Spleen (tissue), 11 donors: ENCODE results near the gene PSME3IP1. TPM values are rescaled to one million over a fixed set of nuclear protein-coding genes. Genes with fewer than 3 reads are reported as not detected.

ENCODE experiments used
- DNase-seq: peaks from one replicate; pipeline ENCODE4 v3.0.0-alpha.2; 2020
- H3K27ac ChIP-seq, 8 donors: fragments of 200-600 bp; sonication (generic) in 7 of 8; 1 replicate in 4 of 8; 2 replicates in 4 of 8; pipeline versions ENCODE4 v1.5.0 to v1.8.0; 2016 to 2021; ENCODE audit warnings: inconsistent platforms in 4 of 8, mild to moderate bottlenecking in 4 of 8, moderate library complexity in 1 of 8
- H3K27me3 ChIP-seq, 7 donors: fragments of 200-600 bp; sonication (generic) in 6 of 7; replicated peaks in 1 of 7; 1 replicate in 4 of 7; 2 replicates in 3 of 7; pipeline versions ENCODE4 v1.5.0 to v1.8.0; 2016 to 2021; ENCODE audit warnings: inconsistent platforms in 3 of 7, mild to moderate bottlenecking in 1 of 7
- H3K36me3 ChIP-seq, 6 donors: fragments of 200-600 bp; sonication (generic) in 5 of 6; 1 replicate in 4 of 6; 2 replicates in 2 of 6; pipeline versions ENCODE4 v1.5.0 to v1.8.0; 2016 to 2021; ENCODE audit warnings: inconsistent platforms in 2 of 6
- H3K4me1 ChIP-seq, 6 donors: fragments of 200-600 bp; sonication (generic) in 5 of 6; 1 replicate in 3 of 6; 2 replicates in 3 of 6; pipeline versions ENCODE4 v1.5.0 to v1.8.0; 2016 to 2021; ENCODE audit warnings: inconsistent platforms in 3 of 6
- H3K4me3 ChIP-seq, 8 donors: fragments of 200-600 bp; sonication (generic) in 7 of 8; 1 replicate in 4 of 8; 2 replicates in 4 of 8; pipeline versions ENCODE4 v1.5.0 to v1.8.0; 2016 to 2021; ENCODE audit warnings: inconsistent platforms in 4 of 8, mild to moderate bottlenecking in 4 of 8, moderate library complexity in 2 of 8
- H3K9me3 ChIP-seq, 8 donors: fragments of 200-600 bp; sonication (generic) in 7 of 8; 1 replicate in 4 of 8; 2 replicates in 4 of 8; pipeline versions ENCODE4 v1.5.0 to v1.8.0; 2016 to 2021; ENCODE audit warnings: inconsistent platforms in 4 of 8
- CTCF ChIP-seq, 11 experiments: fragments of 200-600 bp in 7 of 11; fragments of 450-650 bp in 4 of 11; sonication (generic) in 4 of 11; IDR thresholded peaks in 8 of 11; conservative IDR thresholded peaks in 3 of 11; 1 replicate in 7 of 11; 2 replicates in 4 of 11; pipeline versions ENCODE4 v1.4.0 to v1.8.0; 2016 to 2021; ENCODE audit warnings: antibody characterized with exemption in 11 of 11, inconsistent platforms in 4 of 11, mild to moderate bottlenecking in 1 of 11
- POLR2A ChIP-seq, 3 donors: fragments of 450-650 bp; IDR thresholded peaks; one replicate each; pipeline ENCODE4 v1.5.1; 2017; ENCODE audit warnings: antibody characterized with exemption in 3 of 3, mild to moderate bottlenecking in 1 of 3
- POLR2AphosphoS5 ChIP-seq, 3 donors: sonication (generic); formaldehyde crosslinking; IDR thresholded peaks; one replicate each; pipeline ENCODE4 v1.5.1; 2017; ENCODE audit warnings: antibody characterized with exemption in 3 of 3
- WGBS, 5 donors: extraction: QIAGEN DNeasy Blood & Tissue Kit in 3 of 5; methylation state at CpG; one replicate each; pipeline versions ENCODE4 v1.1.5 to v1.1.7; 2013 to 2018; 5-methylcytosine and 5-hydroxymethylcytosine counted together
- intact Hi-C: fragments of 100-400 bp; cut with DNase I; formaldehyde crosslinking; loops from one replicate; pipeline ENCODE4 v1.15.0; 2023; ENCODE audit warnings: low total_unique reads
- polyA plus RNA-seq, 3 donors: library from polyadenylated mRNA; stranded (reverse); fragments of 200-250 nt; gene quantifications; one replicate each; pipeline ENCODE4 v1.2.1, GENCODE V29; 2013
- total RNA-seq, 7 donors: library from RNA; depleted of rRNA in 3 of 7; stranded (reverse); fragments of >200 nt in 3 of 7; fragmentation: NEBNext Ultra II Directional in 4 of 7; extraction: Animal tissue kit (Norgen Biotek cat#: 25700) in 4 of 7; gene quantifications; one replicate each; pipeline versions ENCODE4 v1.1.0 to v1.2.1, GENCODE V29; 2016 to 2021
- donor health status: healthy with polysubstance abuse.
- donor health status: DM: no; HTN: no; CAD: no; lungs with moderate emphysema.
- donor health status: DM: no; HTN: no; CAD: no.
- donor health status: Bipolar disorder and iron deficiency.
- donor health status: healthy.
- donor health status: DM: no; HTN: no; CAD: no.
- donor health status: DM: yes; HTN: yes; CAD: no.

PSME3IP1 gene
- total and polyA plus RNA-seq, 10 donors: 64.6 to 128 (median 96.0) TPM

- H3K27me3 ChIP-seq: no peaks in the 10 kb centered on the region
- WGBS, 5 donors: 76 to 97% (median 91%) methylated on average over 3 of the region's 3 CpGs
- intact Hi-C loops: no loop called here
- no peak overlapping the region for H3K4me3 ChIP-seq
- H3K36me3 ChIP-seq: peaks cover 0 to 7% (median 0%) of the 10 kb centered on the region in 6 donors
- no peak for TF ChIP-seq POLR2A (IDR thresholded peaks at IDR 0.05)
- TF ChIP-seq POLR2AphosphoS5 (IDR thresholded peaks at IDR 0.05): no peak
- TF ChIP-seq CTCF (IDR thresholded peaks at IDR 0.05 in 8 of 11, conservative IDR thresholded peaks at IDR 0.05 in 3 of 11): no peak
- no peak for DNase-seq
- no peaks in the 10 kb centered on the region for H3K9me3 ChIP-seq
- no peak overlapping the region for H3K27ac ChIP-seq
- peaks cover 0 to 40% (median 10%) of the 10 kb centered on the region in 6 donors for H3K4me1 ChIP-seq
Observed at GRCh38 chr16:57196753-57197152, 10.9 kb upstream of the PSME3IP1 start.

- intact Hi-C loops: no loop called here
- Histone ChIP-seq H3K4me1 (peaks cover 0 to 44% (median 15%) of the 10 kb centered on the region in 6 donors), H3K27ac (no peak overlapping the region), H3K27me3 (no peaks in the 10 kb centered on the region), H3K4me3 (no peak overlapping the region), H3K9me3 (no peaks in the 10 kb centered on the region), H3K36me3 (peaks cover 0 to 7% (median 0%) of the 10 kb centered on the region in 6 donors)
- 78 to 99% (median 95%) methylated on average over 4 of the region's 4 CpGs for WGBS, 5 donors
- TF ChIP-seq CTCF (IDR thresholded peaks at IDR 0.05 in 8 of 11, conservative IDR thresholded peaks at IDR 0.05 in 3 of 11) (no peak), POLR2AphosphoS5 (IDR thresholded peaks at IDR 0.05) (no peak), POLR2A (IDR thresholded peaks at IDR 0.05) (no peak)
- DNase-seq: no peak
Observed at GRCh38 chr16:57196286-57196685, 10.4 kb upstream of the PSME3IP1 start.

- intact Hi-C loops: no loop called here
- Histone ChIP-seq H3K27me3 (no peaks in the 10 kb centered on the region), H3K4me3 (no peak overlapping the region), H3K36me3 (peaks cover 0 to 12% (median 0%) of the 10 kb centered on the region in 6 donors), H3K9me3 (no peaks in the 10 kb centered on the region), H3K4me1 (peaks cover 0 to 61% (median 26%) of the 10 kb centered on the region in 6 donors), H3K27ac (no peak overlapping the region)
- TF ChIP-seq CTCF (IDR thresholded peaks at IDR 0.05 in 8 of 11, conservative IDR thresholded peaks at IDR 0.05 in 3 of 11) (no peak), POLR2A (IDR thresholded peaks at IDR 0.05) (no peak), POLR2AphosphoS5 (IDR thresholded peaks at IDR 0.05) (no peak)
- no peak for DNase-seq
Observed at GRCh38 chr16:57194512-57194911, 8.7 kb upstream of the PSME3IP1 start.

GRCh38 chr16:57192720-57193486 is 7.1 kb upstream of the PSME3IP1 start:
- Histone ChIP-seq H3K9me3 (no peaks in the 10 kb centered on the region), H3K4me3 (no peak overlapping the region), H3K36me3 (peaks cover 0 to 15% (median 0%) of the 10 kb centered on the region in 6 donors), H3K27ac (no peak overlapping the region), H3K27me3 (no peaks in the 10 kb centered on the region), H3K4me1 (peaks cover 2 to 74% (median 35%) of the 10 kb centered on the region in 6 donors)
- intact Hi-C loops: no loop called here
- no peak for DNase-seq
- TF ChIP-seq CTCF (IDR thresholded peaks at IDR 0.05 in 8 of 11, conservative IDR thresholded peaks at IDR 0.05 in 3 of 11) (no peak), POLR2AphosphoS5 (IDR thresholded peaks at IDR 0.05) (no peak), POLR2A (IDR thresholded peaks at IDR 0.05) (no peak)
- WGBS, 5 donors: 75 to 89% (median 82%) methylated on average over 7 of the region's 7 CpGs
